LNCaP clone FGC (cell line): ENCODE measurements around the gene DLL1.

Experiments
- DNase-seq: peaks from one replicate; pipeline ENCODE4 v3.0.0-alpha.2; 2011; ENCODE audit warnings: low read depth
- H3K4me3 ChIP-seq: 2 replicates; pipeline ENCODE4 v1.5.1; 2011; ENCODE audit warnings: mild to moderate bottlenecking, low read depth, low read length, control low read depth
- CTCF ChIP-seq: IDR thresholded peaks from 2 replicates; pipeline ENCODE4 v1.5.1; 2012; ENCODE audit warnings: mild to moderate bottlenecking; ENCODE audit not compliant: control insufficient read depth, insufficient read depth; ENCODE audit errors: extremely low read depth

DLL1 gene

GRCh38 chr6:170260686-170261085 is 30.2 kb downstream of the DLL1 start:
- DNase-seq = no peak
- 0 out of 2 replicates have a peak, but pooled peaks have one; percentile 16 for TF ChIP-seq CTCF

GRCh38 chr6:170259278-170259677 is 31.6 kb downstream of the DLL1 start:
- no peak overlapping the region for H3K4me3 ChIP-seq
- no peak for DNase-seq
- no peak for TF ChIP-seq CTCF

More at GRCh38 chr6:170260686-170261085, 30.2 kb downstream of the DLL1 start:
- H3K4me3 ChIP-seq = no peak overlapping the region

- H3K4me3 ChIP-seq = no peak overlapping the region
- no peak for DNase-seq
- no peak for TF ChIP-seq CTCF
Measured at GRCh38 chr6:170258407-170258806, 32.5 kb downstream of the DLL1 start.

- no peak overlapping the region for H3K4me3 ChIP-seq
- no peak for TF ChIP-seq CTCF
- no peak for DNase-seq
Measured at GRCh38 chr6:170257376-170257775, 33.5 kb downstream of the DLL1 start.

GRCh38 chr6:170256641-170257040 is 34.2 kb downstream of the DLL1 start:
- H3K4me3 ChIP-seq = no peak overlapping the region
- no peak for TF ChIP-seq CTCF
- no peak for DNase-seq

GRCh38 chr6:170255426-170256125 is 35.3 kb downstream of the DLL1 start:
- no peak for DNase-seq
- no peak for TF ChIP-seq CTCF
- no peak overlapping the region for H3K4me3 ChIP-seq

- no peak for TF ChIP-seq CTCF
- DNase-seq = no peak
- H3K4me3 ChIP-seq = no peak overlapping the region
Measured at GRCh38 chr6:170254315-170255213, 36.3 kb downstream of the DLL1 start.
